Activated CD8-positive, alpha-beta memory T cell treated with anti-CD3 and anti-CD28 coated beads for 36 hours (primary cell): ENCODE results near the gene ASPG. TPM values are rescaled to one million over a fixed set of nuclear protein-coding genes. Genes with fewer than 3 reads are reported as not detected.
"Not testable (repeated sequence)": the region's sequence is repeated elsewhere in the genome, so short reads cannot be mapped to it uniquely, and the experiment has no call there.

ENCODE experiments used
- CTCF ChIA-PET: fragments of 350-600 bp; sonication (Branson Sonifier 250); formaldehyde crosslinking; loops from one replicate; lab custom pipeline; 2021; ENCODE audit warnings: antibody characterized with exemption; lab: Charles Lee
- POLR2A ChIA-PET: fragments of 350-600 bp; sonication (Branson Sonifier 250); formaldehyde crosslinking; loops from one replicate; lab custom pipeline; 2021; ENCODE audit warnings: antibody characterized with exemption; lab: Charles Lee
- total RNA-seq, 2 experiments: library from RNA; stranded (reverse); gene quantifications; one replicate each; pipeline ENCODE4 v1.2.3, GENCODE V29; 2021

Gene ASPG
- total RNA-seq, 2 experiments from 2014 or later, result not detected

DNA sequence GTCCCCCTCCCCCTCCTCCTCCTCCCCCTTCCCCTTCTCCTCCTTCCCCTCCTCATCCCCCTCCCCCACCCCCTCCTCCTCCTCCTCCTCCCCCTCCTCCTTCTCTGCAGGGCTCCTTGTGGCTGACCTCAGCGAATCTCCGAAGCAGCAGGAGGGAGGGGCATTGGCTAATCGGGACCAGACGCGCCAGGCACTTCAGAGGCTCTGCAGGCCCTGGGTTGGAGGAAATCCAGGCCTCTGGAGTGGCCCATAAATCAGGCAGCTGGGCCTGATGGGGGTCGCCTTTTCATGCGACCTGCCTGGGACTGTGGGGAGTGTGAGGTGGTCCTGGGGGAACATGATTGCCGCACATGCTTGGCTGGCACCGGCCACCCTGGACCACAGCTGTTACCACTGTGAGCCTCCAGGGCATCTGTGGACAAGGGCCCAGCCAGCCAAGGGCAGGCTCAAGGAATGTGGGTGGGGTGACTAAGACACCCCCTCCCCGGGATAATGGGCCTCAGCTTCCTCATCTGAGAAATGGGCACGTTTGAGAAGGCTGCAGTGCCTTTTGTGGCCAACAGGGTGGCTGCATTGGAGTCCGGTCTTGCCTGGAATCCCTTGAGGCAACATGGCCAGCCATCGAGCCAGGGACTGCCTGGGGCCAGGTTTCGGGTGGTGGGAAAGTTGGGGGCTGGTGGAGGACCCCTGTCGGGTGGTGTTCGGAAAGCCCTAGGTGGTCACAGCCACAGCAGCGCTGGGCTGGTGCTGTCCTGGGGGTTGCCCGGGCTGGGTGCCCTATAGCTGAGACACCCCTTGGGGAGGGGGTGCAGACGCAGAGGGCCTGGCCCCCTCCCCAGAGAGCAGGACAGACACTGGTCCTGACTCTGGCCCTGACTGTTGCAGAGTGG, 64.9 kb downstream of the ASPG start:
- CTCF ChIA-PET, result no interaction called here
- POLR2A ChIA-PET, result no interaction called here

DNA sequence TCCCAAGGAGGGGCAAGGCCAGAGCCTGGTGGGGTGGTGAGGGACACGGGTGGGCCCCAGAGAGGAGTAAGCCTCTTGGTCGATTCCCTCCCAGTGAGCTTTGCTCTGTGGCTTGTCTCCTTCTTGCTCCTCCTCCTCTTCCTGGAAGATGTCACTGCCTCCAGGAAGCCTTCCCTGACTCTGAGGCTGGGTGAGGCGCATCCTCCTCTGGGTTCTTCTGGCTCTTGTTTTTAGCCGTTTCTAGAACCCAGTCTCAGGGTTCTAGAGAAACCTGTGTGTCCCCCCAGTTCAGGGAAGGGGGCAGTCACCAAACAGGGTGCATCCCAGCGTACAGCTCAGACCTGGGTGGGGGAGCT, 65.5 kb downstream of the ASPG start:
- ChIA-PET POLR2A (no interaction called here), CTCF (no interaction called here)

DNA sequence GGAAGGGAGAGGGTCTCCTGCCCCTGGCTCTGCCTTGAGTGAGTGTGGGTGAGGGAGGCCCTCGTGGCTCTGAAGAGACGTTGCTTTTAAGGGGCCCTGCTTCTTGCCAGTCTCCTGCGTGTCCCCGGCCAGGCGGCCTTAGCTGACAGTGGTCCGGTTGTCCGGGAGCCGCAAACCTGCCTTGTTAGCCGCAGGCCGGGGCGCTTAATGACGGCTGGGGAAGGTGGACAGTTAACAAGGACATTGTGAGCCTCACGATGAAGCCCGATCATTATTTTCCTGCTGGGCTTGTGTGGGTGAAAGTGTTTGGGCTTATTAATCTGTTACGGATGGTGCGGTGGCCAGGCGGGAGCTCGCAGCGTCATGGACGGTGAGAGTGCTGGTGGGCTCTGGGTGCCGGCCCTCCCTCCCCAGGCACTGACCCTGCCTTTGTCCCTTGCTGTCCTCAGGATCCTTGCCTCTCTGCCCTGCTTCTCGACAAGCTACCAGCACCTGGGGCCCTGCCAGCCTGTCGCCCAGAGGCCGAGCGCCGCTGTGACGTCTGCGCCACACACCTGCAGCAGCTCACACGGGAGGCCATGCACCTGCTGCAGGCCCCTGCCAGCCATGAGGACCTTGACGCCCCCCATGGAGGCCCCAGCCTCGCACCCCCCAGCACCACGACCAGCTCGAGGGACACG, 66.2 kb downstream of the ASPG start:
- CTCF ChIA-PET, result no interaction called here
- POLR2A ChIA-PET, result no interaction called here

DNA sequence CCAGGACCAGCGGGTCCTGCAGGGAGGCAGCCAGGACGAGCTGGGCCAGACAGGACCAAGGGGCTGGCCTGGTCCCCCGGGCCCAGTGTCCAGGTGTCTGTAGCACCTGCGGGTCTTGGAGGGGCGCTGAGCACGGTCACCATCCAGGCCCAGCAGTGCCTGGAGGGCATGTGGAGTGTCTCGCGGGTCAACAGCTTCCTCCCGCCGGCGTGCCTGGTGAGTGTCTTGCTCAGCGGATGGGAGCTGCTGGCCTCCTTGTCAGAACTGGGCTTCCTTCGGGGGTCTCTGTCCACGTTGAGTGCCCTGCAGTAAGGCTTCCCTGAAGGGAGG, 66.7 kb downstream of the ASPG start:
- POLR2A ChIA-PET, result no interaction called here
- CTCF ChIA-PET, result no interaction called here

DNA sequence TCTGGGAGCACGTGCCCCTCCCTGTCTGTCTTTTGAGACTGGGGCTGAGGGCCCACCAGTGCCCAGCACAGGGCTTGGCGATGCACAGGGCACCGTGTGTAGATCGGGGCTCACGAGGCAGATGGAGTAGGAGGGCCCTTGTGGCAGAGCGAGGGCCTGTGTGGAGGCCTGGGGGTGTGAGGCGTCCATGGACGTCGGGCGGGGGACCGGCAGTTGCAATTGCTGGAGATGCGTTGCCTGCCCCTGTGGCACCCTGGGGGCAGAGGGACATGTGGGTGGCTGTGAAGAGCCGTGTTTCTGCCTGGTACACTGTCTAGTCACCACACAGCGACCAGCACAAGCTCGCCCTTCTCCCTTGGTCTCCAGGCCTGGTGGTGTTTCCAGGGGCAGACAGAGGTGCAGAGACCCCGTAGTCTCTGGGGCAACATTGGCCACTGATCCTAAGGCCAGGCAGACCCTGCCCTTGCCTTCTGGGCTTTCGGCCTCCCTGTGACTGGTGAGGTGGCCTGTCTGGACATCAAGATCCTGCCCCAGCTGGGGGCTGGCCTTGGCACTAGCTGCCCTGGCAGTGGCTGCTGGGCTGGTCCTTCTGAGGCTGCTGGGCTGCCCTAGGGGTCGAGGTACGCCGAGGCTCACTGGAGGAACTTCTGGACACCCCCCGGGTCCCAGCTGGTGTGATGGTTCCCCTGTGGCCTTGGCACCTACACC, 67.3 kb downstream of the ASPG start:
- ChIA-PET CTCF (no interaction called here), POLR2A (no interaction called here)

DNA sequence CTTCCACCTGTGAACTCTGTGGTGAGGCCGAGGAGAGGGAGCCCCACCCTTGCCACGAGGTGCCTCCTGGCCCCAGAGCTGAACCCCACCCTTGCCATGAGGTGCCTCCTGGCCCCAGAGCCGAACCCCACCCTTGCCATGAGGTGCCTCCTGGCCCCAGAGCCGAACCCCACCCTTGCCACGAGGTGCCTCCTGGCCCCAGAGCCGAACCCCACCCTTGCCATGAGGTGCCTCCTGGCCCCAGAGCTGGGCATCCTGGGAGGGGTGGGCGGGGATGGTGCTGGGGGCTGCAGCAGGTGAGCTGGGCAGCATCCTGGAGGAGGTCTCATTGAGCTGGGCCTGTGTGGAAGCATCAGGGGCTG, 67.9 kb downstream of the ASPG start:
- CTCF ChIA-PET, POLR2A ChIA-PET: not testable (repeated sequence)

DNA sequence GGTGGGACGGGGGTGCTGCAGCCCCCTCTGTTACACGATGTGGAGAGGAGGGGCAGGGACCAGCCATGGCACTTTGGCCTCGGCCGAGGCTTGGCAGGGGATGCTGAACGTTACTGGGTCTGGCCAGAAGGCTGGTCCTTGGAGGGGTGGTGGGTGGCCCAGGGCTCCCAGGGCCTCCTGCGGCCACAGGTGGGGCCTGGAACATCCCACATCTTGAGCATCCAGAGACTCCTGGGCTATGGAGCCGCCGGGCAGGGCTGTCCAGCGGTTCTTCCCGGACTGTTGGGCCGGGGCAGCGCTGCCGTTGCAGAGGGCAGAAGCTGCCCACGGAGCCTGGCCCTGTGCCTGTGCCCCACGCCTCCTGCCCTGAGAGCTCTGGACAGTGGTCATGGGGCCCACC, 68.7 kb downstream of the ASPG start:
- CTCF ChIA-PET, result no interaction called here
- POLR2A ChIA-PET, result no interaction called here

DNA sequence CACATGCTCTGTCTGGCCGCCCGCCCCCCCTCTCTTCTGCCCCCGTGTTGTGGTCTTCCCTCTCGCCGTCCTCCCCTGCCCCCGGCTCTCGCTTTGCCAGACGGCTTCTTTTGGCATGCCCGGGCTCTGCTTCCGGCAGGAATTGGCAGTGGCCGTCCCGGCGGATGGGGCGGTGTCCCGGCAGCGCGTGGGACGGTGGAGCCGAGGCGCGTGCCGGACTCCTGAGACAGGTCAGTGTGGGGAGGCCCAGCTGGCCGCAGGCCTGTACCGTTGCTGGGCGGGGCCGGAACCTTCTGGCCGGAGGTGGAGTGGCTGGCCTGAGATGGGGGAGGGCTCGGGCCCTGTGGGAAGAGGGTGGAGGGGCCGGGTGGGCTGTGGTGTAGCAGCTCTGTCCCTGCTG, 70.0 kb downstream of the ASPG start:
- CTCF ChIA-PET, result interaction anchor here (0.5 kb wide), 1 partner anchor 408 kb away, joined by 5 read pairs; no protein-coding TSS in a partner anchor

DNA sequence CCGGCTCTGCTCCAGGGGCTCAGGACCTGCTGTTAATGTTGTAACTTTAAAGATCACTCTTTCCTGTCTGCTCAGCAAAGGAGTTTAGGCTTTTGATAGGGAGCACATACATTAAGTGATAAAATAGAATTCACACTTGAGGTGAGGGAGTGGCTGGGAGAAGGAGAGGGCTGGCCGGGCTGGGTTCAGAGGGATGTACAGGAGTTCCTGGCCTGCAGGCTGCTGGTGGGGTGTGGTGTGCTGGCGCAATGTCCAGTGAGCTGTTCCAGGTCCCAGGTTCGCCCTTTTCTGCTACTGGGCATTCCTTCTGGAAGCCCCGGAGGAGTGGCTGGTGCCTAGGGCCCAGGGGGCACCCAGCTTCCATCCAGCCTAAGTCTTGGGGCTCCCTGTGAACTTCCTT, 70.6 kb downstream of the ASPG start:
- ChIA-PET CTCF (no interaction called here), POLR2A (no interaction called here)

More for the DNA sequence above, 70.0 kb downstream of the ASPG start:
- POLR2A ChIA-PET, result no interaction called here

DNA sequence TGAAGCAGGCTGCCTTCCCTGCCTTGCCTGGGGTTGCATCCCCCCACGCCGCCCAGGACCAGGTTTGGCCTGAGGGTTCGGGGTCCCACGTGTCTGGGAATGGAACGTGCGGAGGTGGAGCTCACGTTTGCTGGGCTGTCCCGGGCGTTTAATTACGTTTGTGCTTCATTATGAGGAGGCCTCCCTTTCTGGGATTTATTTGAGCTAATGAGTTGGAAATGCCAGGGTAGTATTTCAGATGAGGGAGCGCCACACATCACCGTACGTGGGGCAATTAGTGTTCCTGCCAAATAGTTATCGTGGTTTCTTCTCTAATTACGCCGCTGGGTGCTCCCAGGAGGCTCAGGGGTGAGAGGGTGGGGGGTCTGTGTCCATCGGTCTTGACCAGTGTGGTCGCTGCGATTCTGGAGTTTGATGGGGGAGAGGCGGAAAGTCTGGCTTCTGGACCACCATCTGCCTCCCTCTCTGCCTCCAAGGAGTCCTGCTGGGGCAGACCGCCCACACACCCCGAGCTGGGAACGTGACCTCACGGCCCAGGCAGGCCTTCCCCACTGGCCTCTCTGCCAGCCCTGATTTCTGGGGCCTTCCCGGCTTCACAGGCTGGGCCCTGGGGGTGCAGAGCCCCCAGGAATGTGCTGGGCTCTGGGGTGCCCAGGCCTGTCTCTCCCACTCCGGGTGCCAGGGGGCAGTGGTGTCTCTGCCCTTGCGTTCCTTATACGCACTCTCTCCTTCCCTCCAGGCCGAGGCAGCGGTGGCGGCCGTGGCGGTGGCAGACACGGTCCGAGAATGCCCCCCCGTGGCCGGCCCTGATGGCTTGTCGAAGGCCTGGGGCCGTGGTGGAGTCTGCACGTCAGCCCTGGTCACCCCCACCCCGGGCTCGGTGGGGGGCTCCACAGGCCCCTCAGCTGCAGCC, 71.8 kb downstream of the ASPG start:
- CTCF ChIA-PET, result no interaction called here
- POLR2A ChIA-PET, result no interaction called here

DNA sequence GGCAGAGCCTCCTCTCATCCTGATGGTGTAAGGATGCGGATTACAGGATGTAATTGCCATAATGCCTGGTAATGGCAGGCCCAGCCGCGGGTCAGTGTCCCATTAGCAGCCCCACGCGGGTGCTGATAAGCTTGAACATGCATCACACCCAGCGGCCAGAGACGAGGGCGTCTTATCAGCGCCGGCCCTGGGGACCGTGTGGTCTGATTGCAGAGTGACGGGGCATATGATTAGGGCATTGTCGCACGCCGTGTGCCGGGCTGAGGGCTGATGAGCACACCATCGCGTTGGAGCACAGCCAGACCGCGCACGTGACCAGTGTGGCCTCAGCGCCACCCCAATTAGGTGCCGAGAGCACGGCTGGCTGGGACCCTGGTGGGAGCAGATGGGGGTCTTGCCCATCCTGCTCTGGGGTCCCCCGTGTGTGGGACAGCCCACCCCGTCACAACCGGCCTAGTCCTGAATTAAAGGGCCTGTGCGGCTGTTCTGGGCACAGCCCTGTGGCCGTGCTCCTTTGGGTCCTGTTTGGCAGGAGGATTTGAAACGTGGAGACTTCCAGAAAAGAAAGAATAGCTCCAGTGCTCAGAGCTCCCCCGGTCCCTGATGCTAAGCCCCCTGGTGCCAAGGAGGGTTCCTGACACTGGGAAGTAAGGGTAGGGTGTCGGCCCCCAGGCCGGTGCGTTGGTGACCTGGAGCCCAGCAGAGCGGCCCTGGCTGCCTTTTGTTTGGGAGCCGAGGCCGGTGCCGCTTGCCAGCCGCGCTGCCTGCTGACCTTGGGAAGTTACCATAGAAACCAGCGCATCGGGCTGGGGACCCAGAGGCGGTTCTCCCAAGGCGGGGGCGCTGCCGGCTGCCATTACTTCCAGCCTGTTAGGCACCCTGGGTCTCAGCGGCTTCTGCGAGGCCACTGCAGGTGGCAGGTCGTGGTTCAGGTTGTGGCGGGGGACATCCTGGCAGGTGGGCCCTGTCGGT, 73.6 kb downstream of the ASPG start:
- CTCF ChIA-PET, result no interaction called here
- POLR2A ChIA-PET, result no interaction called here

DNA sequence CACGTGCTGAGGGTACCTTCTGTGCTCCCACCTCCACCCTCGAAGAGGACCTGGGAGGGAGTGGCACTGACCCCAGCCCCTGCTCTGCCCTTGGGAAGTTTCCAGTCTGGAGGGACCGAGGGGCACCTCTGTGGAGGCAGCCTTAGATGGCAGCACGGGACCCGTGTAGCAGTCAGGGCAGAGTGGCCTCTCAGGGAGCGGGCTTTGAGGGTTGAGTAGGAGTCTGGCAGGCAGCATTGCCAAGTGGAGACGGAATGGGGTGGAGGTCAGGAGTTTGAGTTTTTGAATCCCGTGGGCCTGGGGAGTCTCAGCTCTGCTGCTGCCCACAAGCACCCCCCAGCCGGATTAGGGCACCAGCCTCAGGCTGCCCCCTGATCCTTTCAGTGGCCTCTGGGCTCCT, 74.5 kb downstream of the ASPG start:
- CTCF ChIA-PET, result no interaction called here
- POLR2A ChIA-PET, result no interaction called here

DNA sequence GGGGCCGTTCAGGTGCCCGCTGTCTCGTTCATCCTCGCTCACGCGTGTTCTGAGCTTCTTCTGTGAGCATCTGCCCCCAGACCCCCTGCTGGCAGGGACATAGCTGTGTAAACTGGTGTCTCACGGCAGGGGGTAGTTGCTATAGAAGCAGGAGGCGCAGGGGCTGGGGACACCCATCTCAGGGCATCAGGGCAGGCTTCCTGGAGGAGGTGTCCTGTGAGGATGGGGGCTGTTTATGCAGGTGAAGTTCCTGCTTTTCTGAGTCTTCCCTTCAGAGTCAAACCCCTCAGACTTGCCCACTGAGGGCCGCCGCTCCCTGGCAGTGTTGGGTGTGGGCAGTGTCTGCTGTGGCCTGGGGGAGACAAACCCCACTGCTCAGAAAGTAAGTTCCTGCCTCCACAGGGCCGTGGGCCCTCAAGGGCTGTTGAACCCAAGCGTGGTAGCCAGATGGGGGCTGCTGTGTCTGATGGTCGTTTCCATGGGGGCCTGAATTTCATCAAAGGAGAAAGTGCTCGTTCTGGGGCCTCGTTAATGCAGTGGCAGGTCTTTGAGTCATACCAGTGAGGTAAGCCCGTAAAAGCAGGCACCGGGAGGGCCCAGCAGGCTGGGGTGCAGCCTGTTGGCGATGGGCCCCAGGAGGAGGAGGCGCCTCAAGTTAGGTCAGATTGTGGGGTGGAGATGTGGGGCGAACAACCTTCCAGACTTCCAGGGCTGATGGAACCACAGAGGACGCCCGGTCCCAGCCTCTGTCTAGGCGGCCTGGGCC, 76.3 kb downstream of the ASPG start:
- ChIA-PET CTCF (no interaction called here), POLR2A (no interaction called here)

DNA sequence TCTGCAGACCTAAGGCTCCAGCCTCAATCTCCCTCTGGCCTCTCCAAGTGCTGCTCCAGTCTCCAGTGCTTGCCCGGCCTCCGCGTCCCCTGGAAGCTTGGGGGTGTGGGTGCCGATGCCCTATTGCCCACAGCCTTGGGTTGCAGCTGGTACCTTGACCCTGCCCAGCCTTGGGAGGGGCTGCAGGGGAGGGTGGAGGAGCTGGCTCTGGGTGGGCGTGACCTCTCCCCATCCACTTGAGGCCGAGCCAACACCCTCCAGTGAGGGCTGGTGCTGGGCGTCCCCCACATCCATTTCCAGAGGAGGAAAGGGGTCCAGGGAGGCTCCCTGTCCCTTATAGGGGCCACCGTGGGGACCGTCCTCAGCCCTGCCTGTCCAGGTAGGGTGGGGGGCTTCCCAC, 77.0 kb downstream of the ASPG start:
- POLR2A ChIA-PET, result no interaction called here
- CTCF ChIA-PET, result interaction anchor here (0.6 kb wide), 1 partner anchor 381 kb away, joined by 3 read pairs; no protein-coding TSS in a partner anchor

DNA sequence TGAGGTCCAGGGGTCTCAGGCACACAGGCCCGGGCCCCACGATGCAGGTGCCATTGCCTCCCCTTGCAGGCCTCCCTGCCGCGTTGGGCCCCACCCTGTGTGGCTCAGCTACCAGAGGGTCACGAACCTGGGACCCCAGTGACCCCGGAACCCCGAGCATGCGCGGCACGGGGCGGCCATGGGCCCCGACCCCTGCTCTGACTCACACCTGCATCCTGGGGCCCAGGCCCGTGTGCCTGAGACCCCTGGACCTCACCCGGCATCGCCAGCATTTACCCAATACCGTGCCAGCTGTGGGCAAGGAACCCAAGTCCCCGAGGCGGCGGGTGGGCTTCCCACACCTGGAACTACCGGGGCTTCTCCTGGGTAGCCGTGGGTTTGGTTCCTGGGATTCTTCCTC, 78.0 kb downstream of the ASPG start:
- ChIA-PET POLR2A (no interaction called here), CTCF (no interaction called here)

DNA sequence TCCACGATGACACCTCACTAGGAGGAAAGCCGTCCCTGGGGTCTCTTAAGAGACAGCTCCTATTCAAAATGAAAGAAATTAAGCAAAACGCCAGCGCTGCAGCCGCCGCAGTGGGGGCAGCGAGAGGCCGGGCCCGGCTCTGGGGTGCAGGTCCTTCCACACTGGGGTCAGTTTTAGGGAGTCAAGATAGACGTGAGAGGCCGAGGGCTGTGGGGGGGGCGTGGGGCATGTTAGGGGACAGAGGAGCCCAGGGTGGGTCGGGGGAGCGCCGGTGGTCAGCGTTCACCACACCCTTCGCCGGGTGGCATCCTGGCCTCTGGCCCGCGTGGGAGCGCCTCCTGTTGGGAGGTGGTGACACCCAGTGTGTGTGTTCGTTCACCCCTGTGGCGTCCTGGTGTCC, 78.5 kb downstream of the ASPG start:
- ChIA-PET POLR2A (no interaction called here), CTCF (no interaction called here)

DNA sequence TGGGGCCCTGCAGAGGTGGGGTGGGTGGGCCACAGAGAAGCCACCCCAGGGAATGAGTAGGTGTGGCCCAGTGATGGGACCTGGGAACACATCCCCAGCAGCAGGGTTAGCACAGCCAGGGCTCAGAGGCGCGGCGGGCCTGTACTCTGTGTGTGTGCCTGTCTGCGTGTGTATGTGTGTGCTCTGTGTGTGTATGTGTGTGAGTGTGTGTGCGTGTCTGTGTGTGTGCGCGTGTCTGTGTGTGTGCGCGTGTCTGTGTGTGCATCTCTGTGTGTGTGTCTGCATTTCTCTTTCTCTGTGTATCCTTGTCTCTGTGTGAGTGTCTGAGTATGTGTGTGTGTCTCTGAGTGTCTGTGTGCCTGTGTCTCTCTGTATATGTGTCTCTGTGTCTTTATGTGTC, 79.0 kb downstream of the ASPG start:
- POLR2A ChIA-PET, result no interaction called here
- CTCF ChIA-PET, result no interaction called here
